ENCODE results near the gene GNA12. TPM values are rescaled to one million over a fixed set of nuclear protein-coding genes. Genes with fewer than 3 reads are reported as not detected.

GNA12 gene
- total RNA-seq, 1 experiment from 2014 or later = 36.2 TPM

GRCh38 chr7:2708547-2709310 lies 135.4 kb downstream of the GNA12 start:
- no peak overlapping the region for H3K27ac Mint-ChIP-seq (ENCODE audit: low read depth, unreplicated experiment)
- intact Hi-C loops (cut with micrococcal nuclease) = loop anchor here (1.0 kb wide), 1 partner anchor 257 kb away; no protein-coding TSS in a partner anchor
- H3K36me3 Mint-ChIP-seq (ENCODE audit: insufficient read depth, unreplicated experiment) = no peaks in the 10 kb centered on the region
- no peak for TF ChIP-seq CTCF (IDR thresholded peaks at IDR 0.05; ENCODE audit: unreplicated experiment)
- H3K4me3 Mint-ChIP-seq (ENCODE audit: unreplicated experiment) = no peak overlapping the region
- no peaks in the 10 kb centered on the region for H3K4me1 Mint-ChIP-seq (ENCODE audit: insufficient read depth, unreplicated experiment)
- DNase-seq (ENCODE audit: unreplicated experiment) = no peak
- ChIA-PET POLR2A (interaction anchor here (0.6 to 1.7 kb wide), 2 partner anchors 50 to 102 kb away, joined by 3 to 5 read pairs; no protein-coding TSS in a partner anchor), CTCF (interaction anchor here (1.1 to 2.2 kb wide), 3 partner anchors 12 to 27 kb away, joined by 3 to 8 read pairs (median 4); no protein-coding TSS in a partner anchor)
- BruUV-seq (replicated peaks) = no TSS peak
- no peaks in the 10 kb centered on the region for H3K9me3 Mint-ChIP-seq (ENCODE audit: unreplicated experiment)
- no peaks in the 10 kb centered on the region for H3K27me3 Mint-ChIP-seq (ENCODE audit: insufficient read depth, unreplicated experiment)

GRCh38 chr7:2708041-2708440 lies 136.1 kb downstream of the GNA12 start:
- TF ChIP-seq CTCF (IDR thresholded peaks at IDR 0.05; ENCODE audit: unreplicated experiment) = no peak
- no peak for DNase-seq (ENCODE audit: unreplicated experiment)
- Mint-ChIP-seq H3K4me3 (ENCODE audit: unreplicated experiment) (no peak overlapping the region), H3K9me3 (ENCODE audit: unreplicated experiment) (no peaks in the 10 kb centered on the region), H3K4me1 (ENCODE audit: insufficient read depth, unreplicated experiment) (no peaks in the 10 kb centered on the region), H3K27me3 (ENCODE audit: insufficient read depth, unreplicated experiment) (no peaks in the 10 kb centered on the region), H3K27ac (ENCODE audit: low read depth, unreplicated experiment) (no peak overlapping the region), H3K36me3 (ENCODE audit: insufficient read depth, unreplicated experiment) (no peaks in the 10 kb centered on the region)
- BruUV-seq (replicated peaks) = no TSS peak
- POLR2A ChIA-PET = interaction anchor here (0.6 kb wide), 1 partner anchor 101 kb away, joined by 3 read pairs; no protein-coding TSS in a partner anchor
- CTCF ChIA-PET = no interaction called here
- intact Hi-C loops (cut with micrococcal nuclease) = no loop called here

GRCh38 chr7:2707481-2707880 lies 136.6 kb downstream of the GNA12 start:
- TF ChIP-seq CTCF (IDR thresholded peaks at IDR 0.05; ENCODE audit: unreplicated experiment) = no peak
- BruUV-seq (replicated peaks) = no TSS peak
- H3K9me3 Mint-ChIP-seq (ENCODE audit: unreplicated experiment) = no peaks in the 10 kb centered on the region
- intact Hi-C loops (cut with micrococcal nuclease) = no loop called here
- H3K36me3 Mint-ChIP-seq (ENCODE audit: insufficient read depth, unreplicated experiment) = no peaks in the 10 kb centered on the region
- H3K4me3 Mint-ChIP-seq (ENCODE audit: unreplicated experiment) = no peak overlapping the region
- DNase-seq (ENCODE audit: unreplicated experiment) = no peak
- ChIA-PET CTCF (no interaction called here), POLR2A (no interaction called here)
- H3K4me1 Mint-ChIP-seq (ENCODE audit: insufficient read depth, unreplicated experiment) = no peaks in the 10 kb centered on the region
- no peaks in the 10 kb centered on the region for H3K27me3 Mint-ChIP-seq (ENCODE audit: insufficient read depth, unreplicated experiment)
- H3K27ac Mint-ChIP-seq (ENCODE audit: low read depth, unreplicated experiment) = no peak overlapping the region

- no peaks in the 10 kb centered on the region for H3K36me3 Mint-ChIP-seq (ENCODE audit: insufficient read depth, unreplicated experiment)
- H3K27ac Mint-ChIP-seq (ENCODE audit: low read depth, unreplicated experiment) = no peak overlapping the region
- H3K4me1 Mint-ChIP-seq (ENCODE audit: insufficient read depth, unreplicated experiment) = peaks cover 8% of the 10 kb centered on the region
- POLR2A ChIA-PET = no interaction called here
- BruUV-seq (replicated peaks) = no TSS peak
- no peak for DNase-seq (ENCODE audit: unreplicated experiment)
- no peaks in the 10 kb centered on the region for H3K27me3 Mint-ChIP-seq (ENCODE audit: insufficient read depth, unreplicated experiment)
- H3K4me3 Mint-ChIP-seq (ENCODE audit: unreplicated experiment) = no peak overlapping the region
- H3K9me3 Mint-ChIP-seq (ENCODE audit: unreplicated experiment) = no peaks in the 10 kb centered on the region
- CTCF ChIA-PET = no interaction called here
- TF ChIP-seq CTCF (IDR thresholded peaks at IDR 0.05; ENCODE audit: unreplicated experiment) = no peak
- intact Hi-C loops (cut with micrococcal nuclease) = no loop called here
Observed at GRCh38 chr7:2706685-2707126, 137.4 kb downstream of the GNA12 start.

Measured in MCF 10A (cell line).